Left lung (tissue), 10 donors: Measurements from ENCODE around the gene ANKRD33B. TPM values are rescaled to one million over a fixed set of nuclear protein-coding genes. Genes with fewer than 3 reads are reported as not detected.
"Not testable (repeated sequence)": the region's sequence is repeated elsewhere in the genome, so short reads cannot be mapped to it uniquely, and the experiment has no call there.

ENCODE experiments used
- ATAC-seq: fragments of 200-7000 bp; cut with Tn5 transposase; one replicate; pipeline ENCODE4 v1.9.1; 2020; ENCODE audit warnings: moderate library complexity
- DNase-seq, 4 donors: peaks; one replicate each; pipeline ENCODE4 v3.0.0-alpha.2; 2013 to 2020
- H3K27ac ChIP-seq, 2 donors: fragments of 200-600 bp; sonication (generic) in 1 of 2; one replicate each; pipeline versions ENCODE4 v1.5.0 to v1.8.0; 2020 to 2021
- H3K27me3 ChIP-seq, 2 donors: fragments of 200-600 bp; sonication (generic) in 1 of 2; one replicate each; pipeline versions ENCODE4 v1.5.0 to v1.8.0; 2020 to 2021
- H3K36me3 ChIP-seq, 2 donors: fragments of 200-600 bp; sonication (generic) in 1 of 2; one replicate each; pipeline versions ENCODE4 v1.5.0 to v1.8.0; 2020 to 2021
- H3K4me1 ChIP-seq, 2 donors: fragments of 200-600 bp; one replicate each; pipeline ENCODE4 v1.8.0; 2021
- H3K4me3 ChIP-seq, 2 donors: fragments of 200-600 bp; sonication (generic) in 1 of 2; one replicate each; pipeline versions ENCODE4 v1.5.0 to v1.8.0; 2020 to 2021; ENCODE audit warnings: mild to moderate bottlenecking in 1 of 2
- H3K9me3 ChIP-seq, 2 donors: fragments of 200-600 bp; sonication (generic) in 1 of 2; one replicate each; pipeline versions ENCODE4 v1.5.0 to v1.8.0; 2020 to 2021
- intact Hi-C, 2 donors: fragments of 100-400 bp; cut with DNase I; formaldehyde crosslinking; loops; one replicate each; pipeline versions ENCODE4 v1.11.2 to v1.14.2; 2022
- polyA plus RNA-seq, 6 donors: library from polyadenylated mRNA; unstranded; fragments of 120-200 nt; gene quantifications; one replicate each; pipeline ENCODE4 v1.2.1, GENCODE V29; 2013; ENCODE audit not compliant: insufficient read length in 6 of 6
- total RNA-seq, 2 donors: library from RNA; stranded (reverse); fragmentation: NEBNext Ultra II Directional; extraction: Animal tissue kit (Norgen Biotek cat#: 25700); gene quantifications; one replicate each; pipeline ENCODE4 v1.2.1, GENCODE V29; 2021
- TF ChIP-seq, protein P1 (sequence below), 2 donors: fragments of 200-600 bp; sonication (generic) in 1 of 2; IDR thresholded peaks; one replicate each; pipeline versions ENCODE4 v1.5.0 to v1.8.0; 2021; ENCODE audit warnings: antibody characterized with exemption in 2 of 2
- donor health status: DM: no; HTN: yes; CAD: no.
- donor health status: DM: no; HTN: no; CAD: no.

ANKRD33B gene
- total and polyA plus RNA-seq, 8 donors, result 0.53 to 6.3 (median 0.69) TPM

GRCh38 chr5:10634562-10634961 is 70.7 kb downstream of the ANKRD33B start:
- no peak for ATAC-seq
- Histone ChIP-seq H3K4me3 (no peak overlapping the region), H3K4me1 (peaks cover 0 to 59% of the 10 kb centered on the region in 2 donors), H3K27me3 (no peaks in the 10 kb centered on the region), H3K9me3 (no peaks in the 10 kb centered on the region), H3K36me3 (no peaks in the 10 kb centered on the region), H3K27ac (peak overlapping the region in 1 of 2 donors; percentile 75)
- intact Hi-C loops, result no loop called here
- DNase-seq, result no peak
- TF ChIP-seq, protein P1, sequence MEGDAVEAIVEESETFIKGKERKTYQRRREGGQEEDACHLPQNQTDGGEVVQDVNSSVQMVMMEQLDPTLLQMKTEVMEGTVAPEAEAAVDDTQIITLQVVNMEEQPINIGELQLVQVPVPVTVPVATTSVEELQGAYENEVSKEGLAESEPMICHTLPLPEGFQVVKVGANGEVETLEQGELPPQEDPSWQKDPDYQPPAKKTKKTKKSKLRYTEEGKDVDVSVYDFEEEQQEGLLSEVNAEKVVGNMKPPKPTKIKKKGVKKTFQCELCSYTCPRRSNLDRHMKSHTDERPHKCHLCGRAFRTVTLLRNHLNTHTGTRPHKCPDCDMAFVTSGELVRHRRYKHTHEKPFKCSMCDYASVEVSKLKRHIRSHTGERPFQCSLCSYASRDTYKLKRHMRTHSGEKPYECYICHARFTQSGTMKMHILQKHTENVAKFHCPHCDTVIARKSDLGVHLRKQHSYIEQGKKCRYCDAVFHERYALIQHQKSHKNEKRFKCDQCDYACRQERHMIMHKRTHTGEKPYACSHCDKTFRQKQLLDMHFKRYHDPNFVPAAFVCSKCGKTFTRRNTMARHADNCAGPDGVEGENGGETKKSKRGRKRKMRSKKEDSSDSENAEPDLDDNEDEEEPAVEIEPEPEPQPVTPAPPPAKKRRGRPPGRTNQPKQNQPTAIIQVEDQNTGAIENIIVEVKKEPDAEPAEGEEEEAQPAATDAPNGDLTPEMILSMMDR (IDR thresholded peaks at IDR 0.05), result no peak

- Histone ChIP-seq H3K4me3 (no peak overlapping the region), H3K27me3 (no peaks in the 10 kb centered on the region), H3K36me3 (no peaks in the 10 kb centered on the region), H3K9me3 (no peaks in the 10 kb centered on the region), H3K4me1 (peaks cover 0 to 57% of the 10 kb centered on the region in 2 donors), H3K27ac (peak overlapping the region in 1 of 2 donors; percentile 75)
- ATAC-seq (peak; percentile 20), DNase-seq (peak in 1 of 4 donors; percentile 56)
- intact Hi-C loops, result no loop called here
- TF ChIP-seq, protein P1 (IDR thresholded peaks at IDR 0.05), result no peak
Measured at GRCh38 chr5:10635257-10635866, 71.5 kb downstream of the ANKRD33B start.

DNA sequence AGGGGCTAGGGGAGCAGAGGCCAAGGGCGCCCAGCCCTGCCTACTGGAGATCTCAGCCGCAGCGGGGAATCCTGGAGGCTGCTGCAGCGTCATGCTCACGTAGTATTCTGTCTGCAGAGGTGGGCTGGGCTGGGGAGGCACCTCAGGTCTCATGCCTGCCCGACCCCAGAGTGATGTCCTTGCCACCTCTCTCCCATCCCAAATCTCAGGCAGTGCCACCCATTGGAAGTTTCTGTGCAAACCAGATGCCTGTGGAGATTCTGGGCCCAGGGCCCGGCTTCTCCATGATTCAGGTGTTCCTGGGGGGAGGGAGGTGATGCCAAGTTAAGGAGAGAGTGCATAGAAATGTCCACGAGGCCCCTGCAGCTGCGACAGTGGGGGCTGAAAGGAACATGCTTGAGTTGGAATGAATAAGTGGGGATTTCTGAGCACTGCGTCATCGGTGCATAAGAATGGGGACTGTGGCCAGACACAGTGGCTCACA is 72.0 kb downstream of the ANKRD33B start:
- H3K9me3 ChIP-seq, result no peaks in the 10 kb centered on the region
- DNase-seq (peak in 1 of 4 donors; percentile 74), ATAC-seq (no peak)
- peaks cover 0 to 52% of the 10 kb centered on the region in 2 donors for H3K4me1 ChIP-seq
- intact Hi-C loops, result no loop called here
- no peak overlapping the region for H3K4me3 ChIP-seq
- H3K27me3 ChIP-seq, result no peaks in the 10 kb centered on the region
- TF ChIP-seq, protein P1 (IDR thresholded peaks at IDR 0.05), result no peak
- no peaks in the 10 kb centered on the region for H3K36me3 ChIP-seq
- peak overlapping the region in 1 of 2 donors; percentile 75 for H3K27ac ChIP-seq

DNA sequence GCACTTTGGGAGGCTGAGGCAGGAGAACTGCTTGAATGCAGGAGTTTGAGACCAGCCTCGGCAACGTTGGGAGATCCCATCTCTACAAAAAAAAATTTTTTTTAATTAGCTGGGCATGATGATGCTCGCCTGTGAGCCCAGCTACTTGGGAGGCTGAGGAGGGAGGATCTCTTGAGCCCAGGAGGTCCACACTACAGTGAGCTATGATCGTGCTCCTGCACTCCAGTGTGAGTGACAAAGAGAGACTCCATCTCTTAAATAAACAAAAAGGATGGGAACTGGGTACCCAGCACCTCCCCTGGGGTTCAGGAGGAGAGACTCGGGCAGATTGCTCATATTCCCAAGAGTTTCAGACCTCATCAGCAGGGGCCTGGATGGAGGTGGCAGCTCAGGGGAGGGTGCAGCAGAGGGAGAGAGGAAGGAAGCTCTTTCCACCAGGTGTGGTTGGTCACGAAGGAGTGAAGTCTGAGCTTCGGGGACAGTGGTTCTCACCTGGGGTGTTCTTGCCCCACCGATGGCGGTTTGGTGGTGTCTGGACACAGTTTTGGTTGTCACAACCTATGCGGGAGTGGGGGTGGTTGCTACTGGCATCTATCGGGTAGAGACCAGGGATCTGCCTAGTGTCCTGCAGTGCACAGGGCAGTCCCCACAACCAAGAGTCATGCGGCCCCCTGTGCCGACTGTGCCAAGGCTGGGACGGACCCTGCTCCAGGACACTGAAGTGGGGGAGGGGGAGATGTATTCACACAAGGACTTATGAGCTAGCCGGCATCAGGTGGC is 72.7 kb downstream of the ANKRD33B start:
- intact Hi-C loops, result no loop called here
- peak in 1 of 4 donors; percentile 53 for DNase-seq
- no peaks in the 10 kb centered on the region for H3K9me3 ChIP-seq
- no peak for ATAC-seq
- no peak overlapping the region for H3K27ac ChIP-seq
- no peaks in the 10 kb centered on the region for H3K36me3 ChIP-seq
- H3K27me3 ChIP-seq, result no peaks in the 10 kb centered on the region
- H3K4me1 ChIP-seq, result peaks cover 0 to 45% of the 10 kb centered on the region in 2 donors
- no peak overlapping the region for H3K4me3 ChIP-seq
- TF ChIP-seq, protein P1 (IDR thresholded peaks at IDR 0.05), result no peak

GRCh38 chr5:10637944-10638343 is 74.1 kb downstream of the ANKRD33B start:
- no peak overlapping the region for H3K27ac ChIP-seq
- no peaks in the 10 kb centered on the region for H3K27me3 ChIP-seq
- H3K4me1 ChIP-seq, result peaks cover 0 to 31% of the 10 kb centered on the region in 2 donors
- no peaks in the 10 kb centered on the region for H3K9me3 ChIP-seq
- H3K36me3 ChIP-seq, result no peaks in the 10 kb centered on the region
- DNase-seq (no peak), ATAC-seq (no peak)
- H3K4me3 ChIP-seq, result no peak overlapping the region
- TF ChIP-seq, protein P1 (IDR thresholded peaks at IDR 0.05), result no peak
- intact Hi-C loops, result no loop called here

DNA sequence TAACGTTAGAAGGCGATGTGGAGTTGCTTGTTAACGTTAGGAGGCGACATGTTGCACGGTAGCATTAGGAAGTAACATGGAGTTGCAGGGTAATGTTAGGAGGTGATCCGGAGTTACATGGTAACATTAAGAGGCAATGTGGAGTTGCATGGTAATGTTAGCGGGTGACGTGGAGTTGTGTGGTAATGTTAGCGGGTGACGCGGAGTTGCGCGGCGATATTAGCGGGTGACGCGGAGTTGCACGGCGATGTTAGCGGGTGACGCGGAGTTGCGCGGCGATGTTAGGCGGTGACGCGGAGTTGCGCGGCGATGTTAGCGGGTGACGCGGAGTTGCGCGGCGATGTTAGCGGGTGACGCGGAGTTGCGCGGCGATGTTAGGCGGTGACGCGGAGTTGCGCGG is 74.9 kb downstream of the ANKRD33B start:
- H3K27me3 ChIP-seq, H3K9me3 ChIP-seq, DNase-seq, H3K4me3 ChIP-seq, ATAC-seq, H3K27ac ChIP-seq, intact Hi-C loops, H3K36me3 ChIP-seq: not testable (repeated sequence)
- H3K4me1 ChIP-seq, result peaks cover 0 to 24% of the 10 kb centered on the region in 2 donors
